NCI-H748 (cell line): ENCODE data around the gene CLCN2.
A peak's percentile ranks its signal among the peaks of the same experiment; 100 is the strongest.

Source experiments
- DNase-seq: peaks from one replicate; lab custom pipeline; 2025; ENCODE audit not compliant: unreplicated experiment; lab: John Stamatoyannopoulos, UW

CLCN2 gene

GRCh38 chr3:184381261-184382224 is 20.1 kb upstream of the CLCN2 start:
- DNase-seq, result no peak

- peak; percentile 23 for DNase-seq
These were observed 19.3 kb upstream of the CLCN2 start for GRCh38 chr3:184380627-184381260.

- DNase-seq, result peak; percentile 38
These were observed 18.8 kb upstream of the CLCN2 start for GRCh38 chr3:184380185-184380626.

GRCh38 chr3:184379358-184380184 is 18.2 kb upstream of the CLCN2 start, which contains the start of gene CHRD:
Gene CHRD (plus strand): TSS chr3:184380054. CDS start chr3:184380319, 265 bp downstream.
- DNase-seq, result no peak

- no peak for DNase-seq
These were observed 17.4 kb upstream of the CLCN2 start for GRCh38 chr3:184378651-184379357.

- no peak for DNase-seq
These were observed 16.6 kb upstream of the CLCN2 start, which contains the start of gene THPO for GRCh38 chr3:184377882-184378445. Gene THPO (minus strand): TSS chr3:184378207. CDS start chr3:184376259, 1,948 bp downstream.

- DNase-seq, result no peak
These were observed 16.0 kb upstream of the CLCN2 start for GRCh38 chr3:184377374-184377773.

- DNase-seq, result no peak
These were observed 14.5 kb upstream of the CLCN2 start for GRCh38 chr3:184375747-184376461.

GRCh38 chr3:184373422-184373821 is 12.0 kb upstream of the CLCN2 start:
- DNase-seq, result no peak

- DNase-seq, result no peak
These were observed 11.5 kb upstream of the CLCN2 start for GRCh38 chr3:184372911-184373310.

- DNase-seq, result no peak
These were observed 11.0 kb upstream of the CLCN2 start for GRCh38 chr3:184372296-184372821.

GRCh38 chr3:184371570-184372018 is 10.2 kb upstream of the CLCN2 start:
- DNase-seq, result peak; percentile 91

- no peak for DNase-seq
These were observed 7.3 kb upstream of the CLCN2 start for GRCh38 chr3:184368586-184369183.

- no peak for DNase-seq
These were observed 6.7 kb upstream of the CLCN2 start for GRCh38 chr3:184368116-184368515.

GRCh38 chr3:184366619-184367289 is 5.3 kb upstream of the CLCN2 start:
- DNase-seq, result no peak

- DNase-seq, result peak; percentile 97
These were observed 1.5 kb upstream of the CLCN2 start for GRCh38 chr3:184362668-184363546.
